ENCODE measurements around the gene KCNIP1.

Gene KCNIP1

DNA sequence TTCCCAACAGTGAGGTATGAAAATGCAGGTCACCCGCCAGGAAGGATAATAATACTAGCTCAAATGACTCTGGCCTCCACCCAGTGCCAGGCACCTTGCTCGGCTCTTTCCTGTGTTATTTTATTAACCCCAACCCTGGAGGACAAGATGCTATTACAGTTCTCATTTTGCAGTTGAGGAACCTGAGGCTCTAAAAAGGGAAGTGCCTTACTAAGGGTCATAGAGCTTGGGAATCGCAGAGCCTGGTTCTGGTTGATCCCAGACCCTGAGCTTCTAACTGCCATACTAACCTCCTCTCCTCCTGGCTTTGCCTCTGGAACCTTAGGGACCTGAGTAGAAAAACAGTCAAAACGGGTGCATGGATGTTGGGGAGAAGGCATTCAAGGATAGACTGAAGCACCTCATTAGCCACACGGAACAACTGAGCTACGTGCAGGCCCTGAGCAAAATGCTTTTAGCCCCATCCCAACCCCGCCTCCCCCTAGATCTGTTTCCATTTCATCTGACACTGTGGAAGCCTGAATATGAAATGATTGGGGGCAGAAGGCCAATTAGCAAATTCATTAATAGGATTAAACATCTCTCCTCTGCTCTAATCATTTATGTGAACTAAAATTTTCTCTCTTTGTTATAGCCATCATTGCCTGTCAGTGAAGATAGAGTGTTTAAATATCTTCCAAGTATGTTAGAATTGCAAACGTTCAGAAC, 7.9 kb downstream of the KCNIP1 start:
- H3K4me3 ChIP-seq (ENCODE audit: low read depth, low read length): no peak overlapping the region
- DNase-seq (ENCODE audit: low read depth): no peak
- no peak for TF ChIP-seq CTCF (IDR thresholded peaks at IDR 0.05; ENCODE audit: insufficient read depth, low read depth, low read length, missing control alignments)

DNA sequence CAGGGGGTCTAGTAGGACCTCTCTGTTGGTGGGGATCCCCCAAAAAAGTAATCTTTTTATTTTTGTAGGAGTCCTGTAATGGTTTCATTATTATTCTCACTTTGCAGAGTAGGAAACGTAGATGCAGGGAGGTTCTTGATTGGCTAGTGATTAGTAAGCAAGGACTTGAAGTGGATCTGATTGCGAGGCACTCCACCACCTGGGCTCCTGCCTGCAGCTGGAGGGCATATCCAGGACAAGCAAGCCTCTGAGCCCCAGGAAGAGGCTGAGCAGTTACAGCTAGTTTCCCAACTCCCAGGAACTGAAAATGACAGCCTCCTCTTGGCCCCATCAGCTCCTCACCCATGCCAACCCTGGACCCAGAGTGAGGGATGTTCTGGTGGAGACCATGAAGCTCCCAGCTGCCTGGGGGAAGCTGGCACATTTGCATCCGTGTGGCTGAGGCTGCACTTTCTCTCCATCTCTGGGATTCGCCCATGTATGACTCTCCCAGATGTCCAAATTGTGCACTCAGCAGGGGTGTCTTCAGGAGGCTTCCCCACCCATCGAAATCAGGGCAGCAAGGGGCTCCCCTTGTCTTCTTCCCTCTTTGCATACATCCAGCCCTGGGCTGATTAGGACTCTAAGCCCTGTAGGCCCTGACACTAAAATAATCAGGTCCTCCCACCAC, 10.2 kb downstream of the KCNIP1 start:
- DNase-seq (ENCODE audit: low read depth): no peak
- H3K4me3 ChIP-seq (ENCODE audit: low read depth, low read length): no peak overlapping the region
- TF ChIP-seq CTCF (IDR thresholded peaks at IDR 0.05; ENCODE audit: insufficient read depth, low read depth, low read length, missing control alignments): no peak

DNA sequence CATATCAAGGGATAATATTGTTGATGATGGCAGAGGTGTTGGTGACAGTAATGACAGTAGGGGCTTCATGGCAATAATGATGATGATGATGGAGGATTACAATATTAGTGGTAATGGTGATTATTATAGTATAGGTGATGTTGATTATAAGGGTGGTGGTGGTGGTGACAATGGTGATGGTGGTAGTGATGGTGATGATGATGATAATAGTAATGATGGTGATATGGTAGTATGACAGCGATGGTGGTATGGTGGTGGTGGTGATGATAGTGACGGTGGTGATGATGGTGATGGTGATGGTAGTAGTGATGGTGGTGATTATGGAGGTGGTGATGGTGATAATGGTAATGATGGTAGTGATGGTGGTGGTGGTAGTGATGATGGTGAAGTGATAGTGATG, 13.6 kb downstream of the KCNIP1 start:
- H3K4me3 ChIP-seq (ENCODE audit: low read depth, low read length): no peak overlapping the region
- TF ChIP-seq CTCF (IDR thresholded peaks at IDR 0.05; ENCODE audit: insufficient read depth, low read depth, low read length, missing control alignments): no peak
- no peak for DNase-seq (ENCODE audit: low read depth)

DNA sequence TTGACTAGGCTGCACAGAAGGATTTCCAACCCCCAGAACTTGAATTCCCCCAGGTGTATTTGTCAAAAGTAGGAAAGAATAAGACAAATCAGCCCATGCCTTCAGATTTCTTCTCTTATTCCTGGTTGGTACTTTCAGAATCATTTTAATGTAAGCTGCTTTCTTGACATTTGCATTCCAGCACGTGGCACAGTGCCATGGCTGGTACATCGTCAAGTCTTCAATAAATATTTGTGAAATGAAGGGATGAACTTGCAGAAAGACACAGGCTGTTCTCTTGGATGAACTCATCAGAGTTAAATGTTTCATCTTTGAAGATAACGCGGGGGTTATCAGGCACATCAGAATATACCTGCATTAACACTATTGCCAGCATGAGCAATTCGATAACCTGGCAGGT, 14.5 kb downstream of the KCNIP1 start:
- H3K4me3 ChIP-seq (ENCODE audit: low read depth, low read length): no peak overlapping the region
- no peak for DNase-seq (ENCODE audit: low read depth)
- TF ChIP-seq CTCF (IDR thresholded peaks at IDR 0.05; ENCODE audit: insufficient read depth, low read depth, low read length, missing control alignments): no peak

DNA sequence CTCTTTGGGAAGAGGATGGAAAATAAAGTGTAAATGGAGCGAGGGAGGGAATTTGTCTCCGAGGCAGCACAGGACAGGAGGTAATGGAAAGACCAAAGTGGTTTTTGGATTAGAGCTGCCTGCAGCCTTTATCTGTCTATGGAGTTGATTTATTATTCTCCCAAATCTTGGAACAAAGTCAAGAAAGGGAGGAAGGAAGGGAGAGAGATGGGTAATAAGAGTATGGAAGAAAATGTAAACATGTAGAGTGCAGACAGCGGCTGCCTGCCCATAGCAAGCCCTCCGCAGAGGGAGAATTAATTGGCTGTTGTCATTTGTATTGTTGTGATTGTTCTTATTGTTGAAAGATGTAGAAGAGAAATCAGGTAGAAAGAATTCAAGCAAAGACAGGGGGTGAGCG, 15.7 kb downstream of the KCNIP1 start:
- no peak overlapping the region for H3K4me3 ChIP-seq (ENCODE audit: low read depth, low read length)
- DNase-seq (ENCODE audit: low read depth): no peak
- TF ChIP-seq CTCF (IDR thresholded peaks at IDR 0.05; ENCODE audit: insufficient read depth, low read depth, low read length, missing control alignments): no peak

DNA sequence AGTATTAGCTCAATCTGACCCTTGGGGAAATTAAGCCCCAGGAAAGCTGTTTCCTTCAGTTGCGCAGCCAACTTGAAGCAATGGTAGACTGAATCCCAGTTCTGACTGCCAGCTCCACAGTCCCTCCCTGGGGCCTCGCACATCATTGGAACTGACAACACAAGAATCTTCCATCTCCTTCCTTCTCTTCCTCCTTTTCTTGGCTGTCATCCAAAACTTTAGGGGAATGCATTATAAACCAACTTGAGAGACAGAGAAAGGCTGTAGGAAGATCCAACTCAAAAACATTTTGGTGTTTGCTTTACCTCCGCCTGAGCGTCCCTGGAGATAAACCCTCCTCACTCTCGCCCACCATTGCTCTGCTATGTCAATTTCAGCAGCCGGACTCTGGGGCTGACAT, 16.6 kb downstream of the KCNIP1 start:
- no peak overlapping the region for H3K4me3 ChIP-seq (ENCODE audit: low read depth, low read length)
- no peak for DNase-seq (ENCODE audit: low read depth)
- no peak for TF ChIP-seq CTCF (IDR thresholded peaks at IDR 0.05; ENCODE audit: insufficient read depth, low read depth, low read length, missing control alignments)

All from GM12865 (cell line).